ENCODE data around the gene PARD6G. TPM values are rescaled to one million over a fixed set of nuclear protein-coding genes. Genes with fewer than 3 reads are reported as not detected.

Gene PARD6G
- total and polyA plus RNA-seq, 9 of the 15 experiments (the other 6 are each of a cell fraction or from before 2014, with no cell fraction given): 0.03 to 1.2 (median 0.26) TPM

DNA sequence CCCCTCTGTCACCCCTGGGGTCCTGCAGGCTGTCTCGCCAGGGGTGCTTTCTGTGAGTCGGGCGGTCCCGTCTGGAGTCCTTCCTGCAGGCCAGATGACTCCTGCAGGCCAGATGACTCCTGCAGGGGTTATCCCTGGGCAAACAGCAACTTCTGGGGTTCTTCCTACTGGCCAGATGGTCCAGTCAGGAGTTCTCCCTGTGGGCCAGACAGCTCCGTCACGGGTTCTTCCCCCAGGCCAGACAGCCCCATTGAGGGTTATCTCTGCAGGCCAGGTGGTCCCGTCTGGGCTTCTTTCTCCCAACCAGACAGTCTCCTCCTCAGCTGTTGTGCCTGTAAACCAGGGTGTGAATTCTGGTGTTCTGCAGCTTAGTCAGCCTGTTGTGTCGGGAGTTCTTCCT lies 110.6 kb downstream of the PARD6G start:
- FAIRE-seq (no peak), DNase-seq (ENCODE audit: extremely low read depth in 1 of 4, low spot score in 3 of 4) (no peak), ATAC-seq (no peak)
- no TSS peak for BruUV-seq (replicated peaks)
- no peak for TF ChIP-seq PCBP2 (IDR thresholded peaks at IDR 0.05; ENCODE audit: low read depth, low read length, poor library complexity, severe bottlenecking)
- TF ChIP-seq TEAD4 (IDR thresholded peaks at IDR 0.05; ENCODE audit: low read length): no peak
- no peak for TF ChIP-seq TEAD4 (CRISPR knock-in tag; IDR thresholded peaks at IDR 0.05; ENCODE audit: borderline replicate concordance)
- TF ChIP-seq SRSF7 (optimal IDR thresholded peaks at IDR 0.05; ENCODE audit: low read depth, low read length): no peak
- TF ChIP-seq NCOA6 (IDR thresholded peaks at IDR 0.05): no peak
- TF ChIP-seq POLR2AphosphoS5 (IDR thresholded peaks at IDR 0.05; ENCODE audit: control insufficient read depth, insufficient read depth, low read depth, low read length): no peak
- TF ChIP-seq CBFB (CRISPR knock-in tag; IDR thresholded peaks at IDR 0.05): no peak
- TF ChIP-seq XRCC4 (IDR thresholded peaks at IDR 0.05; ENCODE audit: extremely low read depth, insufficient read depth, insufficient read length): no peak
- ChIA-PET POLR2A (no interaction called here), CTCF (ENCODE audit: low intra/inter-chr PET ratio) (no interaction called here)
- Histone ChIP-seq H3K9me3 (replicated peaks; ENCODE audit: control insufficient read depth, insufficient read depth, low read depth, low read length) (no peaks in the 10 kb centered on the region), H3K9me1 (ENCODE audit: control insufficient read depth, insufficient read depth, low read length) (no peaks in the 10 kb centered on the region), H3K27ac (ENCODE audit: extremely low read depth, low read depth, low read length) (no peak overlapping the region), H3K79me2 (ENCODE audit: control insufficient read depth, insufficient read depth, low read length) (peaks cover 8% of the 10 kb centered on the region; the same call in 2 of the 3 replicates), H3K4me1 (replicated peaks in 1 of 2; ENCODE audit: control insufficient read depth in 2 of 2, insufficient read depth in 2 of 2, low read length in 2 of 2) (no peaks in the 10 kb centered on the region), H2AFZ (ENCODE audit: low read depth, low read length) (no peak overlapping the region), H3K4me2 (ENCODE audit: insufficient read depth, low read length) (no peak overlapping the region), H3K4me3 (no peak overlapping the region), H4K20me1 (replicated peaks; ENCODE audit: control insufficient read depth, insufficient read depth, low read length) (no peaks in the 10 kb centered on the region), H3K9ac (ENCODE audit: insufficient read depth in 1 of 2, low read depth in 2 of 2, low read length in 2 of 2) (no peak overlapping the region), H3K36me3 (ENCODE audit: control insufficient read depth, insufficient read depth, low read length) (peaks cover 72% of the 10 kb centered on the region), H3K27me3 (ENCODE audit: control insufficient read depth in 2 of 2, insufficient read depth in 2 of 2, low read length in 2 of 2) (no peaks in the 10 kb centered on the region)
- intact Hi-C loops (cut with micrococcal nuclease): no loop called here
- in situ Hi-C loops (cut with MboI): no loop called here
- 78% methylated on average over 1 of the region's 8 CpGs for WGBS (ENCODE audit: insufficient coverage, low coverage, missing lambda C conversion rate)
